ENCODE data around the gene ANKS3.

ANKS3 gene

GRCh38 chr16:4684058-4684715, 49.9 kb downstream of the ANKS3 start:
- no peak for DNase-seq (ENCODE audit: low spot score)

GRCh38 chr16:4683255-4684057, 50.6 kb downstream of the ANKS3 start:
- DNase-seq (ENCODE audit: low spot score): no peak

GRCh38 chr16:4682616-4683254, 51.3 kb downstream of the ANKS3 start:
- DNase-seq (ENCODE audit: low spot score): peak; percentile 67

- no peak for DNase-seq (ENCODE audit: low spot score)
Observed at GRCh38 chr16:4682084-4682591, 51.9 kb downstream of the ANKS3 start.

GRCh38 chr16:4681471-4682083, 52.5 kb downstream of the ANKS3 start:
- DNase-seq (ENCODE audit: low spot score): no peak

- no peak for DNase-seq (ENCODE audit: low spot score)
Observed at GRCh38 chr16:4680673-4681470, 53.2 kb downstream of the ANKS3 start.

GRCh38 chr16:4679850-4680636, 54.0 kb downstream of the ANKS3 start:
- DNase-seq (ENCODE audit: low spot score): no peak

GRCh38 chr16:4679156-4679849, 54.8 kb downstream of the ANKS3 start:
- no peak for DNase-seq (ENCODE audit: low spot score)

- no peak for DNase-seq (ENCODE audit: low spot score)
Observed at GRCh38 chr16:4678596-4678995, 55.5 kb downstream of the ANKS3 start.

- no peak for DNase-seq (ENCODE audit: low spot score)
Observed at GRCh38 chr16:4677994-4678393, 56.1 kb downstream of the ANKS3 start.

- no peak for DNase-seq (ENCODE audit: low spot score)
Observed at GRCh38 chr16:4677390-4677789, 56.7 kb downstream of the ANKS3 start.

- DNase-seq (ENCODE audit: low spot score): no peak
Observed at GRCh38 chr16:4676831-4677230, 57.2 kb downstream of the ANKS3 start.

GRCh38 chr16:4675864-4676786, 57.9 kb downstream of the ANKS3 start:
- no peak for DNase-seq (ENCODE audit: low spot score)

- DNase-seq (ENCODE audit: low spot score): no peak
Observed at GRCh38 chr16:4674926-4675530, 59.0 kb downstream of the ANKS3 start.

GRCh38 chr16:4673387-4674046, 60.6 kb downstream of the ANKS3 start:
- DNase-seq (ENCODE audit: low spot score): no peak

GRCh38 chr16:4668313-4668960, 65.6 kb downstream of the ANKS3 start:
- no peak for DNase-seq (ENCODE audit: low spot score)

- DNase-seq (ENCODE audit: low spot score): no peak
Observed at GRCh38 chr16:4667203-4667963, 66.7 kb downstream of the ANKS3 start.
